IMR-90 (cell line): Measurements from ENCODE around the gene AICDA. TPM values are rescaled to one million over a fixed set of nuclear protein-coding genes. Genes with fewer than 3 reads are reported as not detected.
"Not testable (repeated sequence)": the region's sequence is repeated elsewhere in the genome, so short reads cannot be mapped to it uniquely, and the experiment has no call there.

Experiments used
- ATAC-seq: fragments of 200-7000 bp; cut with Tn5 transposase; 2 replicates; pipeline ENCODE4 v1.9.1; 2020; ENCODE audit warnings: low read depth, mild to moderate bottlenecking, moderate library complexity
- BruUV-seq: library from RNA; stranded (reverse); fragments of 400-500 nt; replicated peaks from 2 replicates; lab custom pipeline; 2021; lab: Mats Ljungman, UMichigan
- CTCF ChIA-PET: fragments of 300-600 bp; formaldehyde crosslinking; extraction: SDS; loops from one replicate; lab custom pipeline; 2021; ENCODE audit warnings: antibody characterized with exemption; lab: Yijun Ruan, JAX
- POLR2A ChIA-PET: fragments of 300-600 bp; sonication (Branson Sonifier 250); formaldehyde crosslinking; loops from one replicate; lab custom pipeline; 2022; ENCODE audit warnings: antibody characterized with exemption; ENCODE audit not compliant: unreplicated experiment; lab: Charles Lee
- DNase-seq: peaks from one replicate; pipeline ENCODE4 v3.0.0; 2013
- H2AFZ ChIP-seq: replicated peaks from 2 replicates; pipeline ENCODE3; 2013; ENCODE audit warnings: low read length, mild to moderate bottlenecking; ENCODE audit not compliant: poor library complexity
- H2AK5ac ChIP-seq: 2 replicates; pipeline ENCODE4 v1.6.1; 2013; ENCODE audit warnings: low read depth, low read length, inconsistent platforms
- H2AK9ac ChIP-seq: replicated peaks from 2 replicates; pipeline ENCODE3; 2013; ENCODE audit warnings: mild to moderate bottlenecking, low read depth, low read length, moderate library complexity; ENCODE audit not compliant: poor library complexity
- H2BK120ac ChIP-seq: 2 replicates; pipeline ENCODE4 v1.6.1; 2013; ENCODE audit warnings: low read depth, low read length, inconsistent platforms
- H2BK15ac ChIP-seq: 3 replicates; pipeline ENCODE4 v1.6.1; 2013; ENCODE audit warnings: low read depth, low read length, inconsistent platforms
- H2BK20ac ChIP-seq: 2 replicates; pipeline ENCODE4 v1.6.1; 2013; ENCODE audit warnings: low read depth, mild to moderate bottlenecking, inconsistent platforms, low read length, moderate library complexity
- H2BK5ac ChIP-seq: 2 replicates; pipeline ENCODE4 v1.6.1; 2013; ENCODE audit warnings: mild to moderate bottlenecking, low read depth, low read length, inconsistent platforms; ENCODE audit not compliant: poor library complexity, severe bottlenecking
- H3K14ac ChIP-seq: replicated peaks from 2 replicates; pipeline ENCODE4 v1.6.1; 2013; ENCODE audit warnings: low read depth, low read length, inconsistent platforms
- H3K18ac ChIP-seq: 2 replicates; pipeline ENCODE4 v1.6.1; 2013; ENCODE audit warnings: low read depth, low read length, control low read depth
- H3K23ac ChIP-seq: 2 replicates; pipeline ENCODE4 v1.6.1; 2013; ENCODE audit warnings: low read depth, low read length, inconsistent platforms
- H3K27ac ChIP-seq: 2 replicates; pipeline ENCODE4 v1.5.1; 2013; ENCODE audit warnings: mild to moderate bottlenecking, control low read depth, low read length; ENCODE audit not compliant: insufficient read depth
- H3K27me3 ChIP-seq: 2 replicates; pipeline ENCODE4 v1.6.1; 2013; ENCODE audit warnings: low read length; ENCODE audit not compliant: control insufficient read depth, insufficient read depth
- H3K36me3 ChIP-seq: 2 replicates; pipeline ENCODE4 v1.6.1; 2013; ENCODE audit warnings: low read length, mixed read lengths; ENCODE audit not compliant: control insufficient read depth, insufficient read depth
- H3K4ac ChIP-seq: 2 replicates; pipeline ENCODE4 v1.6.1; 2013; ENCODE audit warnings: low read depth, low read length, inconsistent platforms
- H3K4me1 ChIP-seq: 2 replicates; pipeline ENCODE4 v1.6.1; 2013; ENCODE audit warnings: low read length, mixed read lengths; ENCODE audit not compliant: control insufficient read depth, insufficient read depth
- H3K4me2 ChIP-seq: 2 replicates; pipeline ENCODE4 v1.6.1; 2013; ENCODE audit warnings: low read depth, mild to moderate bottlenecking, control low read depth, low read length, moderate library complexity
- H3K4me3 ChIP-seq: 2 replicates; pipeline ENCODE4 v1.5.1; 2013; ENCODE audit warnings: low read depth, mild to moderate bottlenecking, control low read depth, low read length, moderate library complexity; ENCODE audit not compliant: insufficient read depth
- H3K56ac ChIP-seq: 2 replicates; pipeline ENCODE4 v1.6.1; 2013; ENCODE audit warnings: low read length, inconsistent platforms; ENCODE audit not compliant: insufficient read depth; ENCODE audit errors: extremely low read depth
- H3K79me1 ChIP-seq, 2 experiments: 2 replicates each; pipeline ENCODE4 v1.6.1; 2013; ENCODE audit warnings: low read length in 2 of 2, inconsistent platforms in 1 of 2, low read depth in 1 of 2
- H3K9ac ChIP-seq: 2 replicates; pipeline ENCODE4 v1.6.1; 2013; ENCODE audit warnings: low read depth, low read length, control low read depth
- H3K9me1 ChIP-seq: 2 replicates; pipeline ENCODE4 v1.6.1; 2013; ENCODE audit warnings: low read length, inconsistent platforms; ENCODE audit not compliant: insufficient read depth
- H3K9me3 ChIP-seq: 2 replicates; pipeline ENCODE4 v1.6.1; 2013; ENCODE audit warnings: low read length; ENCODE audit not compliant: control insufficient read depth, insufficient read depth
- H4K20me1 ChIP-seq: 2 replicates; pipeline ENCODE4 v1.6.1; 2013; ENCODE audit warnings: low read length, inconsistent platforms; ENCODE audit not compliant: insufficient read depth
- H4K5ac ChIP-seq: 2 replicates; pipeline ENCODE4 v1.6.1; 2013; ENCODE audit warnings: mild to moderate bottlenecking, low read depth, low read length, control low read depth
- H4K8ac ChIP-seq, 2 experiments: 2 replicates each; pipeline ENCODE4 v1.6.1; 2013; ENCODE audit warnings: low read depth in 2 of 2, low read length in 2 of 2, control low read depth in 1 of 2, inconsistent platforms in 1 of 2
- H4K91ac ChIP-seq: 2 replicates; pipeline ENCODE4 v1.6.1; 2013; ENCODE audit warnings: low read depth, low read length, inconsistent platforms; ENCODE audit not compliant: insufficient read depth
- WGBS, 2 experiments: methylation state at CpG; one replicate each; pipeline versions ENCODE4 v1.1.5 to v1.1.7; 2013; ENCODE audit warnings: missing lambda C conversion rate in 2 of 2; ENCODE audit not compliant: insufficient read length in 1 of 2; ENCODE audit errors: extremely low coverage in 2 of 2; 5-methylcytosine and 5-hydroxymethylcytosine counted together
- dilution Hi-C: fragments of 300-500 bp; cut with HindIII; formaldehyde crosslinking; loops from one replicate; pipeline ENCODE4 v1.14.3; 2018; ENCODE audit warnings: low sequenced_read_pairs; ENCODE audit not compliant: unreplicated experiment
- in situ Hi-C: fragments of 300-500 bp; cut with MboI; formaldehyde crosslinking; loops from 3 replicates; pipeline ENCODE4 v1.14.3; 2019; ENCODE audit warnings: low sequenced_read_pairs, inconsistent platforms, mixed read lengths
- intact Hi-C: fragments of 100-400 bp; cut with micrococcal nuclease; formaldehyde crosslinking; loops from 2 replicates; pipeline ENCODE4 v1.10.0; 2022
- polyA plus RNA-seq, 3 experiments: library from polyadenylated mRNA; depleted of rRNA; stranded (reverse); fragments of >200 nt; gene quantifications; 2 replicates each; pipeline ENCODE4 v1.2.3, GENCODE V29; 2012; ENCODE audit warnings: low replicate concordance in 1 of 3
- total RNA-seq: library from RNA; depleted of rRNA; stranded (reverse); fragments of >200 nt; gene quantifications from 2 replicates; pipeline ENCODE4 v1.2.3, GENCODE V29; 2012

Gene AICDA
- total and polyA plus RNA-seq, 2 of the 4 experiments (the other 2 are of a cell fraction) = not detected

GRCh38 chr12:8635342-8636006 is 22.8 kb upstream of the AICDA start:
- H3K4me2 ChIP-seq, H2AK5ac ChIP-seq, H3K27me3 ChIP-seq, H3K9ac ChIP-seq, DNase-seq, H2AK9ac ChIP-seq, H3K4me1 ChIP-seq, CTCF ChIA-PET, H4K5ac ChIP-seq, H2AFZ ChIP-seq, H2BK20ac ChIP-seq, H3K23ac ChIP-seq, H3K14ac ChIP-seq, POLR2A ChIA-PET, H4K91ac ChIP-seq, H3K18ac ChIP-seq, H3K4ac ChIP-seq, in situ Hi-C loops, H3K9me1 ChIP-seq, dilution Hi-C loops, ATAC-seq, H3K79me1 ChIP-seq, H3K36me3 ChIP-seq, H3K56ac ChIP-seq, H4K8ac ChIP-seq, intact Hi-C loops, H4K20me1 ChIP-seq, BruUV-seq, H3K9me3 ChIP-seq, H2BK120ac ChIP-seq, H2BK5ac ChIP-seq, H3K27ac ChIP-seq, H3K4me3 ChIP-seq, H2BK15ac ChIP-seq: not testable (repeated sequence)
- no CpG with 5 or more reads among the region's 9 CpGs for WGBS, 2 experiments
